Panc1 (cell line): ENCODE measurements around the gene ELK3.

ENCODE experiments used
- POLR2AphosphoS5 ChIP-seq: IDR thresholded peaks from 2 replicates; pipeline ENCODE4 v1.6.1; 2012; ENCODE audit warnings: mild to moderate bottlenecking, low read depth, low read length, moderate library complexity
- SIN3A ChIP-seq: IDR thresholded peaks from 2 replicates; pipeline ENCODE4 v1.6.1; 2012; ENCODE audit warnings: low read depth, mild to moderate bottlenecking, low read length, moderate library complexity, borderline replicate concordance; ENCODE audit not compliant: insufficient read depth
- TF ChIP-seq, protein P1 (sequence below): fragments of 450-650 bp; IDR thresholded peaks from 2 replicates; pipeline ENCODE4 v1.5.1; 2017; ENCODE audit warnings: mild to moderate bottlenecking
- TF ChIP-seq, protein P2 (sequence below), 2 experiments: IDR thresholded peaks; 2 replicates each; pipeline ENCODE4 v1.6.1; 2011 to 2012; ENCODE audit warnings: low read depth in 2 of 2, control low read depth in 1 of 2, low read length in 1 of 2, mild to moderate bottlenecking in 1 of 2, moderate library complexity in 1 of 2; ENCODE audit not compliant: insufficient read depth in 1 of 2

DNA sequence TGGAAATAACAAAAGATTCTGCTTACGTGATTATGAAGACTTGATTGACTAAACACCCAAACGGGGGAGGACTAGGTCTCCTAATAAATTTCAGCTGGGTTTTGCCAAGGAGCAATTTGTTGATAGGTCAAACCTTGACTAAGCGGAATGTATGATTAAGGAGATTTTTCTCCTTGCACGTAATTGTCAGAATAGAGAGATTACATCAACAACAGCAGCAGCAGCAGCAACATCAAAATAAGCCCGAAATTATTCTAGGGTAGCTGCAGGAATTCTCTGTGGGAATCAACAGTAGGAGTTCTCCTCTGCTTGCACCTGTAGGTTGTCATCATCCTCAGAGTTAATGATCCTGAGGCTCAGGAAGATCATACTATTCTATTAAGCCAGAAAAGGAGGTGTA, 10.2 kb downstream of the ELK3 start:
- TF ChIP-seq, protein P1, sequence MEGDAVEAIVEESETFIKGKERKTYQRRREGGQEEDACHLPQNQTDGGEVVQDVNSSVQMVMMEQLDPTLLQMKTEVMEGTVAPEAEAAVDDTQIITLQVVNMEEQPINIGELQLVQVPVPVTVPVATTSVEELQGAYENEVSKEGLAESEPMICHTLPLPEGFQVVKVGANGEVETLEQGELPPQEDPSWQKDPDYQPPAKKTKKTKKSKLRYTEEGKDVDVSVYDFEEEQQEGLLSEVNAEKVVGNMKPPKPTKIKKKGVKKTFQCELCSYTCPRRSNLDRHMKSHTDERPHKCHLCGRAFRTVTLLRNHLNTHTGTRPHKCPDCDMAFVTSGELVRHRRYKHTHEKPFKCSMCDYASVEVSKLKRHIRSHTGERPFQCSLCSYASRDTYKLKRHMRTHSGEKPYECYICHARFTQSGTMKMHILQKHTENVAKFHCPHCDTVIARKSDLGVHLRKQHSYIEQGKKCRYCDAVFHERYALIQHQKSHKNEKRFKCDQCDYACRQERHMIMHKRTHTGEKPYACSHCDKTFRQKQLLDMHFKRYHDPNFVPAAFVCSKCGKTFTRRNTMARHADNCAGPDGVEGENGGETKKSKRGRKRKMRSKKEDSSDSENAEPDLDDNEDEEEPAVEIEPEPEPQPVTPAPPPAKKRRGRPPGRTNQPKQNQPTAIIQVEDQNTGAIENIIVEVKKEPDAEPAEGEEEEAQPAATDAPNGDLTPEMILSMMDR, result no peak
- TF ChIP-seq POLR2AphosphoS5 (no peak), SIN3A (no peak)
- TF ChIP-seq, protein P2, sequence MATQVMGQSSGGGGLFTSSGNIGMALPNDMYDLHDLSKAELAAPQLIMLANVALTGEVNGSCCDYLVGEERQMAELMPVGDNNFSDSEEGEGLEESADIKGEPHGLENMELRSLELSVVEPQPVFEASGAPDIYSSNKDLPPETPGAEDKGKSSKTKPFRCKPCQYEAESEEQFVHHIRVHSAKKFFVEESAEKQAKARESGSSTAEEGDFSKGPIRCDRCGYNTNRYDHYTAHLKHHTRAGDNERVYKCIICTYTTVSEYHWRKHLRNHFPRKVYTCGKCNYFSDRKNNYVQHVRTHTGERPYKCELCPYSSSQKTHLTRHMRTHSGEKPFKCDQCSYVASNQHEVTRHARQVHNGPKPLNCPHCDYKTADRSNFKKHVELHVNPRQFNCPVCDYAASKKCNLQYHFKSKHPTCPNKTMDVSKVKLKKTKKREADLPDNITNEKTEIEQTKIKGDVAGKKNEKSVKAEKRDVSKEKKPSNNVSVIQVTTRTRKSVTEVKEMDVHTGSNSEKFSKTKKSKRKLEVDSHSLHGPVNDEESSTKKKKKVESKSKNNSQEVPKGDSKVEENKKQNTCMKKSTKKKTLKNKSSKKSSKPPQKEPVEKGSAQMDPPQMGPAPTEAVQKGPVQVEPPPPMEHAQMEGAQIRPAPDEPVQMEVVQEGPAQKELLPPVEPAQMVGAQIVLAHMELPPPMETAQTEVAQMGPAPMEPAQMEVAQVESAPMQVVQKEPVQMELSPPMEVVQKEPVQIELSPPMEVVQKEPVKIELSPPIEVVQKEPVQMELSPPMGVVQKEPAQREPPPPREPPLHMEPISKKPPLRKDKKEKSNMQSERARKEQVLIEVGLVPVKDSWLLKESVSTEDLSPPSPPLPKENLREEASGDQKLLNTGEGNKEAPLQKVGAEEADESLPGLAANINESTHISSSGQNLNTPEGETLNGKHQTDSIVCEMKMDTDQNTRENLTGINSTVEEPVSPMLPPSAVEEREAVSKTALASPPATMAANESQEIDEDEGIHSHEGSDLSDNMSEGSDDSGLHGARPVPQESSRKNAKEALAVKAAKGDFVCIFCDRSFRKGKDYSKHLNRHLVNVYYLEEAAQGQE (IDR thresholded peaks at IDR 0.05; ENCODE audit: insufficient read depth in 1 of 2, low read depth in 2 of 2, low read length in 1 of 2), result no peak
